Measurements from ENCODE around the gene NCCRP1. TPM values are rescaled to one million over a fixed set of nuclear protein-coding genes. Genes with fewer than 3 reads are reported as not detected.

Gene NCCRP1, protein sequence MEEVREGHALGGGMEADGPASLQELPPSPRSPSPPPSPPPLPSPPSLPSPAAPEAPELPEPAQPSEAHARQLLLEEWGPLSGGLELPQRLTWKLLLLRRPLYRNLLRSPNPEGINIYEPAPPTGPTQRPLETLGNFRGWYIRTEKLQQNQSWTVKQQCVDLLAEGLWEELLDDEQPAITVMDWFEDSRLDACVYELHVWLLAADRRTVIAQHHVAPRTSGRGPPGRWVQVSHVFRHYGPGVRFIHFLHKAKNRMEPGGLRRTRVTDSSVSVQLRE
- not detected for total RNA-seq

- Histone ChIP-seq H3K4me1 (peaks cover 4% of the 10 kb centered on the region), H3K27me3 (peaks cover 39% of the 10 kb centered on the region), H3K9ac (ENCODE audit: low read depth in 2 of 2, low read length in 2 of 2) (no peak within 1 kb of the TSS), H3K27ac (no peak within 1 kb of the TSS), H3K9me3 (no peaks in the 10 kb centered on the region), H3K4me3 (no peak within 1 kb of the TSS), H3K36me3 (no peaks in the 10 kb centered on the region)
- intact Hi-C loops (cut with DNase I) = no loop called here
- DNase-seq = no peak
- TF ChIP-seq CTCF (IDR thresholded peaks at IDR 0.05) = no peak
Measured at GRCh38 chr19:39196860-39197562, at the start of gene NCCRP1. TSS of gene NCCRP1 (plus strand) at chr19:39196964. CDS start at chr19:39196983, 19 bp downstream.

- no peak overlapping the region for H3K9ac ChIP-seq (ENCODE audit: low read depth in 2 of 2, low read length in 2 of 2)
- no peak overlapping the region for H3K4me3 ChIP-seq
- no peaks in the 10 kb centered on the region for H3K27me3 ChIP-seq
- TF ChIP-seq CTCF (IDR thresholded peaks at IDR 0.05) = no peak
- H3K4me1 ChIP-seq = peaks cover 25% of the 10 kb centered on the region
- H3K36me3 ChIP-seq = no peaks in the 10 kb centered on the region
- no peaks in the 10 kb centered on the region for H3K9me3 ChIP-seq
- DNase-seq = no peak
- intact Hi-C loops (cut with DNase I) = no loop called here
- H3K27ac ChIP-seq = no peak overlapping the region
Measured at GRCh38 chr19:39147480-39147879, 49.3 kb upstream of the NCCRP1 start.

DNA sequence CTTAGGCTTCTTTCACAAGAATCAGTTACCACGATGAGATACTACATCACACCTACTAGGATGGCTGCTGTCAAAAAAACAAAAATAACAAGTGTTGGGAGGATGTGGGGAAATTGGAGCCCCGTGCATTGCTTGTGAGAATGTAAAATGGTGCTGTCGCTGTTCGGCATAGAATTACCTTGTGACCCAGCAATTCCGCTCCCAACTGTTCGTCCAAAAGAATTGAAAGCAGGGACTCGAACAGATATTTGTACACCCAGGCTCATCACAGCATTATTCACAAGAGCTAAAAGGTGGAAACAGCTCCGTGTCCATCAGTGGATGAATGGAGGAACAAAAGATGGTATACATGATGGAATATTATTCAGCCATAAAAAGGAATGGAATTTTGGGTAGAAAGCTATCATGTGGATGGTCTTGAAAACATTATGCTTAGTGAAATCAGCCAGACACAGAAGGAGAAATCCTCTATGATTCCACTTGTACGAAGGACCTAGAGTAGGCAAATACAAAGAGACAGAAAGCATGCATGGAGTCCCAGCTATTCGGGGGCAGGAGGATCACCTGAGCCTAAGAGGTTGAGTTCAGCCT is 47.7 kb upstream of the NCCRP1 start:
- no peaks in the 10 kb centered on the region for H3K36me3 ChIP-seq
- no peak overlapping the region for H3K4me3 ChIP-seq
- intact Hi-C loops (cut with DNase I) = no loop called here
- no peaks in the 10 kb centered on the region for H3K9me3 ChIP-seq
- H3K9ac ChIP-seq (ENCODE audit: low read depth in 2 of 2, low read length in 2 of 2) = no peak overlapping the region
- TF ChIP-seq CTCF (IDR thresholded peaks at IDR 0.05) = no peak
- H3K27ac ChIP-seq = no peak overlapping the region
- H3K27me3 ChIP-seq = no peaks in the 10 kb centered on the region
- no peak for DNase-seq
- peaks cover 21% of the 10 kb centered on the region for H3K4me1 ChIP-seq

DNA sequence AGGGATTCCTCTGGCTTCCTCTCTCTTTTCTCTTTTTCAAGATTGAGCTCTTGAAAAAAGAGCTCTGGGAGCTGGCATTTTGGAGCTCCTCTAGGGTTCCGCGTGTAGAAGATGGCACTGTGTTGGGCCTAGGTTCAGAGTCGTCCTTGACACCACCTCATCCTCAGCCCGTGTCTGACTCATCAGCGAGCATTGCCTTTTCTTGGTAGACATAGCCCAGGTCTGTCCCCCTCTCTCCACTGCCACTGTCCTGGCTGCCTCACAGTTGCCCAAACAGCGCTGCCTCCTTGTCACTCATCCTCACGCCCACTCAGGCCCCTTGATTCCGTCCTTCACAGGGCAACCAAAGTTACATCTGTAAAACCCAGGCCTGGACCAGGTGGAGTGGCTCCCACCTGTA is 46.5 kb upstream of the NCCRP1 start:
- H3K9me3 ChIP-seq = no peaks in the 10 kb centered on the region
- intact Hi-C loops (cut with DNase I) = no loop called here
- H3K4me3 ChIP-seq = no peak overlapping the region
- no peaks in the 10 kb centered on the region for H3K36me3 ChIP-seq
- H3K9ac ChIP-seq (ENCODE audit: low read depth in 2 of 2, low read length in 2 of 2) = no peak overlapping the region
- no peaks in the 10 kb centered on the region for H3K27me3 ChIP-seq
- H3K4me1 ChIP-seq = peaks cover 24% of the 10 kb centered on the region
- DNase-seq = no peak
- TF ChIP-seq CTCF (IDR thresholded peaks at IDR 0.05) = no peak
- H3K27ac ChIP-seq = no peak overlapping the region

DNA sequence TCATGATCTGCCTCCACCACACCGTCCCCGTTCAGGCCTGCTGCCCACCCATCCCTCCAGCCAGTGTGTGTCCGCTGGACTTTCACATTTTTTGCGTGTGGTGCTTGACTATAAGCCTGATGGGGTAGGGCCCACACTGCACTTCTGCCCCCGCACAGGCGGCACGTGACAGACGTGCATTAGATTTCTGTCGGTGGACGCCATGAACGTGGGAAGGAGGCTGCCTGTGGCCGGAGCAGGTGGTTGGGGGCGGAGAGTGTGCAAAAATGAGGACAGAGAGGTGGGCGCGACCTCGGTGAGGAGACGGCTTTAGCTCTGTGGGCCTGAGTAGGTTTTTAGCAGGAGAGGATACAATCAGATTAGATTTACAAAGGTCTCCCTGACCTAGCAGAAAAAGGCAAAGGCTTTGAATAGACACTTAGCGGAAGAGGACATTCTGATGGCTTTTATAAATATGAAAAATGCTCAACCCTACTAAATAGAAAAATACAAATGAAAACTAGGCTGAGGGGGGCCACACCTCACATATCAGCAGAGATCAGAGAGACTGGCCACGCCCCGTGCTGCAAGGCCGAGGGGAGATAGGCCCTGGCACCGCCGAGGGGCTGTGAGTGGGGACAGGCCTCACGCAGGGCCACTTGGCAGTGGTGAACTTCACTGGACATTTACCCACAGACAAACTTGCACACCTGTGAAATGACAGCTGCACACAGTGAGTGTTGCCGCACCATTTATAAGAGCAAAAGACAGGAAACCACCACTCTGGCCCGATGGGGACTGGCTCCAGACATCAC is 45.8 kb upstream of the NCCRP1 start:
- no peak for TF ChIP-seq CTCF (IDR thresholded peaks at IDR 0.05)
- Histone ChIP-seq H3K27me3 (no peaks in the 10 kb centered on the region), H3K4me1 (peaks cover 20% of the 10 kb centered on the region), H3K36me3 (no peaks in the 10 kb centered on the region), H3K9ac (ENCODE audit: low read depth in 2 of 2, low read length in 2 of 2) (no peak overlapping the region), H3K27ac (no peak overlapping the region), H3K9me3 (no peaks in the 10 kb centered on the region), H3K4me3 (no peak overlapping the region)
- no peak for DNase-seq
- intact Hi-C loops (cut with DNase I) = no loop called here

Measured in colonic mucosa (tissue), 4 donors.